HEK293T (cell line): Measurements from ENCODE around the gene MORN5.

ENCODE experiments used
- ARNT ChIP-seq: fragments of 450-650 bp; IDR thresholded peaks from 2 replicates; pipeline ENCODE4 v1.6.1; 2017; ENCODE audit warnings: mild to moderate bottlenecking
- BHLHE40 ChIP-seq: fragments of 450-650 bp; IDR thresholded peaks from 2 replicates; pipeline ENCODE4 v1.6.1; 2016; ENCODE audit warnings: mild to moderate bottlenecking, moderate library complexity, borderline replicate concordance
- ELF4 ChIP-seq: fragments of 450-650 bp; IDR thresholded peaks from 2 replicates; pipeline ENCODE4 v1.6.1; 2017; ENCODE audit warnings: antibody characterized with exemption
- FOXA1 ChIP-seq: fragments of 450-650 bp; IDR thresholded peaks from 2 replicates; pipeline ENCODE4 v1.6.1; 2016; ENCODE audit warnings: mild to moderate bottlenecking
- FOXM1 ChIP-seq: fragments of 450-650 bp; IDR thresholded peaks from 2 replicates; pipeline ENCODE4 v1.6.1; 2017; ENCODE audit warnings: mild to moderate bottlenecking, borderline replicate concordance
- L3MBTL2 ChIP-seq: fragments of 450-650 bp; conservative IDR thresholded peaks from 2 replicates; pipeline ENCODE4 v1.6.1; 2016; ENCODE audit warnings: mild to moderate bottlenecking
- LEF1 ChIP-seq: fragments of 450-650 bp; IDR thresholded peaks from 2 replicates; pipeline ENCODE4 v1.6.1; 2017; ENCODE audit warnings: mild to moderate bottlenecking, borderline replicate concordance
- NFRKB ChIP-seq: fragments of 450-650 bp; IDR thresholded peaks from 2 replicates; pipeline ENCODE4 v1.6.1; 2016; ENCODE audit warnings: mild to moderate bottlenecking, moderate library complexity
- SP1 ChIP-seq: fragments of 450-650 bp; IDR thresholded peaks from 2 replicates; pipeline ENCODE4 v1.6.1; 2017
- SUZ12 ChIP-seq: fragments of 450-650 bp; IDR thresholded peaks from 2 replicates; pipeline ENCODE4 v1.6.1; 2016; ENCODE audit warnings: mild to moderate bottlenecking
- TARDBP ChIP-seq: fragments of 450-650 bp; IDR thresholded peaks from 2 replicates; pipeline ENCODE4 v1.6.1; 2016
- TF ChIP-seq, protein P1 (sequence below): fragments of 450-650 bp; IDR thresholded peaks from 2 replicates; pipeline ENCODE4 v1.6.1; 2016

DNA sequence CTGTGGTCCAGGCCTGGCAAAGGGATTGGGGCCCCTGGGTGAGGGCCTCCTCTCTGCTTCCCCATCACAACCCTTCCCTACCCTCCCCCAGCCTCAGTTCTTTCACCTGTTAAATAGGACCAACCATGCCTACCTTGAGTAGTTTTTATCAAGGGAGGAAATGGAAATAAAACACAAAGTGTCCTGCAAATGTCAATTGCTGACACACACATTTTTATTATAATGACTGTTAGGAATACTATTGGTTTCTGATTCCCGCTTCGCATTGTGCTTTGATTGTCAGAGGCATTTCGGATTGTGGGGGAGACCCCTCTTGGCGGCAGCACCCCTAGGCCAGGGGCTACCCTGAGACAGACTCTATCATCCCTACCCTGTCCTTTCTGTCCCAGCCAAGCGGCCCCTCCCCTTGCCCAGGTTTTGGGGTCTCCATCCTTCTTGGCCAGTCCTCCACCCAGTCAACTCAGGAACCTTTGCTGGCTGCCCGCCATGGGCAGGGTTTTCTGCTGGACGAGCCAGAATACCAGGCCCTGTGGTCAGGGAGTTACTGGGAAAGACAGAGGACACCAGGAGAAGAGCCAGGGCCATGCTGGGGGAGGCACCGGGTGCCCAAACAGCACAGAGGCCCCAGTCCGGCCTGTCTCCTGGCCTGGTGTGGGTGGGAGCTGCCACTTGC lies 48.2 kb upstream of the MORN5 start:
- TF ChIP-seq, protein P1, sequence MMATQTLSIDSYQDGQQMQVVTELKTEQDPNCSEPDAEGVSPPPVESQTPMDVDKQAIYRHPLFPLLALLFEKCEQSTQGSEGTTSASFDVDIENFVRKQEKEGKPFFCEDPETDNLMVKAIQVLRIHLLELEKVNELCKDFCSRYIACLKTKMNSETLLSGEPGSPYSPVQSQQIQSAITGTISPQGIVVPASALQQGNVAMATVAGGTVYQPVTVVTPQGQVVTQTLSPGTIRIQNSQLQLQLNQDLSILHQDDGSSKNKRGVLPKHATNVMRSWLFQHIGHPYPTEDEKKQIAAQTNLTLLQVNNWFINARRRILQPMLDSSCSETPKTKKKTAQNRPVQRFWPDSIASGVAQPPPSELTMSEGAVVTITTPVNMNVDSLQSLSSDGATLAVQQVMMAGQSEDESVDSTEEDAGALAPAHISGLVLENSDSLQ = no peak
- no peak for TF ChIP-seq SUZ12
- no peak for TF ChIP-seq SP1
- TF ChIP-seq TARDBP = no peak
- TF ChIP-seq ELF4 = no peak
- no peak for TF ChIP-seq LEF1
- TF ChIP-seq ARNT = no peak
- no peak for TF ChIP-seq L3MBTL2
- TF ChIP-seq BHLHE40 = no peak
- TF ChIP-seq NFRKB = no peak
- TF ChIP-seq FOXA1 = no peak
- TF ChIP-seq FOXM1 = no peak
